Measurements from ENCODE around the gene LPP.

Gene LPP

DNA sequence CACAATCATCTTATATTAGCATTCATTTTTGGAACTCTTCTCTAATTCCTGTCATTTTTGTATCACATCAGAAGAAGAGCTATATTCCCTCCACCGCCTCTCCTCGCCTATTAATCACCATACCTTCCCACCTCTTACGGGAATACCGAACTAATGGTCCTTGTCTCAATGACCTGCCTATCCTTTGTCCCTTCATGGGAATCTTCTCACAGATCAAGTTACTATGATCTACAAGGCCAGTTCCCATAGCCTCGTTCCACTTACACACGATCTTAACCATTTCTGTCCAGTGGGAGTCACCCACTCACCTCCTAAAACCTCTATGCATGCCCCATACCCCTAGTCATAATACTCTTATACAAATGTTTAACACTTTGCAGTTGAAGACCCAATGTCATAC, 675.2 kb downstream of the LPP start:
- DNase-seq (ENCODE audit: low read depth in 3 of 3), result no peak

- no peak for DNase-seq (ENCODE audit: low read depth in 3 of 3)
Observed at GRCh38 chr3:188829576-188829975, 675.6 kb downstream of the LPP start.

DNA sequence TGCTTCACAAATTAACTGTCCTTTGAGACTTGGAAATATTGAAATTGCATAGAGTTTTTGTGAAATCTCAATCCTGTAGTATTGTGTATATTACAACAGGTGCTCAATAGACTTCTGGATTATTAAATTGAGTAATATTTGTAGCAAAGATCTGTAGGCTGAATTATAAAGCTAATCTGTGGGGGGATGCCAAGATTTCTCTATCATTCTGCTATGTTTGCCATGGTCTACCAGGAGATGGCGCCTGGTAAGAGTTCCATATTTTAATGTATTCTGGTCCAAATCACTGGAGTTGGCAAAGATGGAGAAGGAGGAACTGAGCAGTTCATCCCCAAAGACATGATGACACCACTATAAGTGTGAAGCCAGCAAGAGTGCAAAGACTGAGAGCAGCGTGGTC, 676.9 kb downstream of the LPP start:
- DNase-seq (ENCODE audit: low read depth in 3 of 3), result no peak

DNA sequence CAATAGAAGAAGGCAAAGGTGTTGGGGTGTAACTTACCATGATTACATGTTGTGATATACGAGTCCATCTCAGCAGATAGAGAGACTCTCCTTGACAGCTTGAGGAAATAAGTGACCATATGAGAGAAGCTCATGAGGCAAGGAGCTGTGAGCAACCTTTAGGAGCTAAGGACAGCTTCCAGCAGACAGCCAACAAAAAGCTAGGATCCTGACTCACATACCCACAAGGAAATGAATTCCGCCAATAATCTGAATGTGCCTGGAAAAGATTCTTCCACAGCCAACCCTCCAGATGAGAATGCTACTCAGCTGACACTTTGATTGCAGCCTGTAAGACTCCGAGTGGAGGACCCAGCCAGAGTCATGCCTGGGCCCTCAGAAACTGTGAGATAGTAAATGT, 678.2 kb downstream of the LPP start:
- DNase-seq (ENCODE audit: low read depth in 3 of 3), result no peak

DNA sequence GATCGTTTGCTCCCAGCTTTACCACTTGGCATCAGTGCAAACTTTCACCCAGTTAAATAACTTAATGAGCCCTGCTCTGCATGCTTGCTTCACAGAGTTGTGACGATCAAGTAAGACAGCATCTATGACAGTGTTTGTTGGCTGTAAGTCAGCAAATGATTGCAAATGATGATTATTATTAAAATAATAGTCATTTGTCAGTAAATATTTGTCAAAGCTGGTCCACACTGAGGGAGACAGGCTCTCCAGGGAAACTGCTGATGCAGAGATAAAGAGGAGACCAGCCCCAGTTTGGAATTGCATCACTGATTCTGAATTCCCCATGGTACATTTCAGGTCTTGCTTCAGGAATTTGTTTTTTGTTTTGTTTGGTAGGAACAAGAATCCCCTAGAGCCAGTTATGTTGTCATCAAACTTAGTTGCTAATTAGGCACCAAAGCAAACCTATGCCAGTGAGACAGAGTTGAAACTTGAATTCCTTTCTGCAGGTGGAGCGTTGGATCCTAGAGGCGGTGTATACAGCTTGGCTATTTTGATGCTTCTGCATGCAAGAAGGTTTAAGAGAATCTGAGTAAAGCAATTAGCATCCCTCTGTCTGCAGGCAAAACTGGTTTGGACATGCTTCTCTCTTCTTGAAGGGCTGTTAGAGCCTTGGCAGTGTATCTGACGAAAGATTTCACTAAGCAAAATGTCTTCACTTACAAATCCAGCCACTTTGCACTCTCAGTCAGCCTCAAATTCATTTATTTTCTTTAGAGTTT, 679.2 kb downstream of the LPP start:
- no peak for DNase-seq (ENCODE audit: low read depth in 3 of 3)

DNA sequence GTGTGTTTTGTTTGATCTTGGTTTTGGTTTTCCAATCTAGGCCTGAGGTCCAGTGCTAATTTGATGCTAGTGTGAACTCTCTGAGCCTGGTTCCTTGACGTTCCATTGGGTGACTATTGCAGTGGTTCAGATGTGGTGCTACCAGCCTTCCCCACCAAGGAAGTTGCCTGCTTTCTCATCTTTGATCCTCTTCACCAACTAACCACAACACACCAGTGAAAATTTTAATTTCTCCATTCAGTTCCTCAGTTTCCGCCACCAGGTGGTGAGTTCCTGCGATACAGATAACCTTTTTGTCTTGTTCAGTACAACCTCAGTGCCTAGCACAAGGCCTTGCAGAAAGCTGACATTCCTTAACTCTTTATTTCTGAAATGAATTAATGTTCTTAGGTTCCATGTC, 680.4 kb downstream of the LPP start:
- peak in 1 of 3 experiments; percentile 8 for DNase-seq (ENCODE audit: low read depth in 3 of 3)

DNA sequence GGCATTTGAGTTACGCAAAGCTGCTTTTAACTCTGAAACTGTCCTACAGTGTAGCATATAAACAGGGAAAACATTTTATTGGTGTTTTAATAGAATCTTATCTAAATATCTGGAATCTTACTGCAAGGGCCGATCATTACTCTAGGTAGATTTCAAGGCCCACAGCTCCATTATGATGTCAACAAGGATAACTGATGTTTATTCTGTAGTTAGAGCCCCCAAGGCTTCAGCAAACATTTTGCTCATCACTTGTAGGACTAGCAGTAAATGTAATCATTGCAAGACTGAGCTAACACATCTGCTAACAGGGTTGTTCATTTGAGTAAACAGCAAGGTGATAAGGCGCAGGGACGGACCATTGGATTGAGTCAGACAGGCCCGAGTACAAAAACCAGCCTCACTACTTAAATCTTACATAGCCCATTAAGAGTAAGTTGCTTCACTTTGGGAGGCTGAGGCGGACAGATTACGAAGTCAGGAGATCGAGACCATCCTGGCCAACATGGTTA, 685.3 kb downstream of the LPP start:
- DNase-seq (ENCODE audit: low read depth in 3 of 3), result no peak

DNA sequence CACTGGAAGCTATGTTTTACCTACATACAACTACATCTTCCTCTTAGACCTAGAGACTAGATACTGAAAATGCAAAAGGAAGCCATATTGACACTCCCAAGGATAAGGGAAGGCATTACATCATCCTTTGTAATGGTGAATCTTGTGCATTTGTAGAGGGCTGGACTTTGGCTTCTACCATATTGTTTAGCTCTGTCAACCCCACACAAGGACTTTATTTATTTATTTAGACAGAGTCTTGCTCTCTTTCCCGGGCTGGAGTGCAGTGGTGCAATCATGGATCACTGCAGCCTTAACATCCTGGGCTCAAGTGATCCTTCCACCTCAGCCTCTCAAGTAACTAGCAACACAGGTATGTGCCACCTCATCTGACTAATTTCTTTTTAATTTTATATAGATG, 686.3 kb downstream of the LPP start:
- DNase-seq (ENCODE audit: low read depth in 3 of 3), result no peak

DNA sequence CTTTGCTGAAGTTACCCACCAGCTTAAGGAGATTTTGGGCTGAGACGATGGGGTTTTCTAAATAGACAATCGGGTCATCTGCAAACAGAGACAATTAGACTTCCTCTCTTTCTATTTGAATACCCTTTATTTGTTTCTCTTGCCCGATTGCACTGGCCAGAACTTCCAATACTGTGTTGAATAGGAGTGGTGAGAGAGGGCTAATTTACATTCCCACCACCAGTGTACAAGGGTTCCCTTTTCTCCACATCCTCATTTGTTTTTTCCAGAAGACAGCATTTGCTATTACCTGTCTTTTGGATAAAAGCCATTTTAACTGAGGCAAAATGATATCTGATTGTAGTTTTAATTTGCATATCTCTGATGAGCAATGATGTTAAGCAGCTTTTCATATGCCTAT, 687.9 kb downstream of the LPP start:
- no peak for DNase-seq (ENCODE audit: low read depth in 3 of 3)

DNA sequence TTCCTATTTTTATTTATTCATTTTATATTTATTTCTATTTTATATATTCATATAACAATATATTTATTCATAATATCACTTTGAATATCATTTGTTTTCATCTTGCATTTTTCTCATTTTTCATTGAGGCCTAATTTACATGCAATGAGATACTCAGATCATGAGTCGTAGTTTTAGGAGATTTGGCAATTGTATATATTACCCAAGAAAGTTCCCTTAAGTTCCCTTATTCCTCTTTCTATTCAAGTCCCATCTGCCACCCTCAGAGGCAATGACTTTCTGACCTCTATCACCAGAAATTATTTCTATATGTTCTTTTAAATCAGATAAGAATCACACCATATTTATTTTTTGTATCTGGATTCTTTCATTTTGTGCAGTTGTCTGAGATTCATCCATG, 688.7 kb downstream of the LPP start:
- DNase-seq (ENCODE audit: low read depth in 3 of 3), result no peak

DNA sequence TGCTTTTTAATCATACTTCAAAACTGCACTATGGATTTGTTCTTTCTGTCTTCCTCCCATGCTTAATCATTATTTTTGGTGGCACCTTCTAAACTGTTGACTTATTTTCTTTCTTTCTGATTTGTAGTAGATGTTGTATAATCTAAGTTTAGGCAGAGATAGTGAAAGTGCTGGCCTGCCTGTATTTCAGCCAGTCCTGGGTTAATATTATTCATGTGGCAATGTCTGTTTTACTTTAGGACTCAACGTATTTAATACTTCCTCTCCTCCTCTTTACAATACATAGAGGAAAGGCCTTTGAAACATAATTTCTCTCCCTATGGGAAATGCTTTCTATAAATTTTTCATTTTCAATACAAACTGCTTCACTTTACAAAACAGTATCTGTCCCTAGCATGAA, 690.1 kb downstream of the LPP start:
- no peak for DNase-seq (ENCODE audit: low read depth in 3 of 3)

- no peak for DNase-seq (ENCODE audit: low read depth in 3 of 3)
Observed at GRCh38 chr3:188845514-188845913, 691.6 kb downstream of the LPP start.

- no peak for DNase-seq (ENCODE audit: low read depth in 3 of 3)
Observed at GRCh38 chr3:188848947-188849346, 695.0 kb downstream of the LPP start.

DNA sequence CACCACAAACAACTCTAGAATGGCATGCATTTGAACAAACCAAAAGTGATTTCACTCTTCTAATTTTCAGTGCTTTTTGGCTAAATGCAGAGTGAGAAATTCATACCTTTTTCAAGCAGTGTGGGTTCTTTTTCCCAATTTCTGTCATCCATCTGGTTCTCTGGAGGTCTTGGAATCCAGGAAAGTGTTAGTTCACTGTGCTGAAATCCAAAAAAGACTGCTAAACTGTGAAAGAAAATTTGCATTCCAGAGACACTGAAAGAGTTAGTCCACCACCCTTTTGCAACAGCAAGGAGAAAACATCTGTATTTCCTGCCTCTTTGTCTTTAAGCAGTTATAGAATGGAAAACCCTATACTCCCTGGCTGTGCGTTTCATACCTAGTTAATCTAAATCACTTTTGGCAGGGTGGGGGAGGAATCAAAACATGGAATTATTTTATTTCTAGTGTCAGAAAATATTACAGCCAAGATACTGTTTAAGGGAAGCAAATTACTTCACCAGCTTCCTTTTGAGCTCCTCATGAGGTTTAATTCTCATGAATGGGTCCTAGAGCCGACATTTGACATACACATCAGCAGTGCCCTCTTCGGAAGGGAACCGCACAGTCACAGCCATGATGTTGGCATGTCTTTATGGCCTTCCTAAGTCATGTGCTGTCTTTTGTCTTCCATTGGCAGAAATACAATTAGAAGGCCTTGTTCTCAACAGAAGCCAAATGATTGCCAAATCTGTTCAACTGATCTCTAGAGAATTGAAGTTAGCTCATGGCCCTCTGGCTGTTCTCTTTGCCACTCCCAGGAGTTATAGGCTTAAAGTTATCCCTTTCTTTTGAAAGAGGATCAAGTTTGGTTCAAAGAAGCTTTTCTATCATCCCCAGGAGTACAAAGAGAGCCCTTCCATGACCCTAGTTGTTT, 700.2 kb downstream of the LPP start:
- no peak for DNase-seq (ENCODE audit: low read depth in 3 of 3)

DNA sequence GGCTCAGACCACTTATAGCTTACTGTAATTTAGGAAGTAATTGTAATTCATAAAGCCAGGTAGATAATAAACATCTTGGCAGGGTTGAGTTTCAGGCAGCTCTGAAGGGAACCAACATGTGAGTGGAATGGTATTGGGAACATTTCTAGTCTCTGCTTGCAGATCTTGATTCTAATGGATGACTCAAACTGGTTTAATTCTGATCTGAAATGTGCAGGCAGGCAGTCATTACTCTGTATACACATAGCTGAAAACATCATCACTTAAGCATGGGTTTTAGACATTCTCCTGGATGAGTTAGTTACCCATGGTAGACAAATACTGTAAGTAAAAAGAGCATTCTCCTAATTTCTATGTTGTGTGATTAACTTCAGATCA, 700.8 kb downstream of the LPP start:
- DNase-seq (ENCODE audit: low read depth in 3 of 3), result no peak

DNA sequence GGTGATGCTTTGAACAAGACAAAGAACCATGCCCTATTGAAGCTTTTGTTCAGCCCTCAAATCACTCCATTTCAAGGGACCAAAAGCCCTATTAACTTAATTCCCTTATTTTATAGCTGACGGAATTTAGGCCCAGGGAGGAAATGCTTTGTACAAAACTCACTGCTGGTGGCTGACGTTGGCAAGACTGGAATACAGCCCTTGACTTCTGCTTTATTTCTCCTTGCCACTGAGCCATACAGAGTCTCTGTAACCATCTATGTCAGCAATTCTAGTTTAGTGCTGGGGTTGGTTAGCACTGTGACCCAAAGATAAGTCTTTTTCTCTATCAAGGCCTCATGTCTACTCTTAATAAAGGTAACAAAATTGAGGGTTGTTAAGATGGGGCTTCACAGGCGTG, 701.7 kb downstream of the LPP start:
- DNase-seq (ENCODE audit: low read depth in 3 of 3), result no peak

GRCh38 chr3:188860147-188860546, 706.2 kb downstream of the LPP start:
- no peak for DNase-seq (ENCODE audit: low read depth in 3 of 3)

DNA sequence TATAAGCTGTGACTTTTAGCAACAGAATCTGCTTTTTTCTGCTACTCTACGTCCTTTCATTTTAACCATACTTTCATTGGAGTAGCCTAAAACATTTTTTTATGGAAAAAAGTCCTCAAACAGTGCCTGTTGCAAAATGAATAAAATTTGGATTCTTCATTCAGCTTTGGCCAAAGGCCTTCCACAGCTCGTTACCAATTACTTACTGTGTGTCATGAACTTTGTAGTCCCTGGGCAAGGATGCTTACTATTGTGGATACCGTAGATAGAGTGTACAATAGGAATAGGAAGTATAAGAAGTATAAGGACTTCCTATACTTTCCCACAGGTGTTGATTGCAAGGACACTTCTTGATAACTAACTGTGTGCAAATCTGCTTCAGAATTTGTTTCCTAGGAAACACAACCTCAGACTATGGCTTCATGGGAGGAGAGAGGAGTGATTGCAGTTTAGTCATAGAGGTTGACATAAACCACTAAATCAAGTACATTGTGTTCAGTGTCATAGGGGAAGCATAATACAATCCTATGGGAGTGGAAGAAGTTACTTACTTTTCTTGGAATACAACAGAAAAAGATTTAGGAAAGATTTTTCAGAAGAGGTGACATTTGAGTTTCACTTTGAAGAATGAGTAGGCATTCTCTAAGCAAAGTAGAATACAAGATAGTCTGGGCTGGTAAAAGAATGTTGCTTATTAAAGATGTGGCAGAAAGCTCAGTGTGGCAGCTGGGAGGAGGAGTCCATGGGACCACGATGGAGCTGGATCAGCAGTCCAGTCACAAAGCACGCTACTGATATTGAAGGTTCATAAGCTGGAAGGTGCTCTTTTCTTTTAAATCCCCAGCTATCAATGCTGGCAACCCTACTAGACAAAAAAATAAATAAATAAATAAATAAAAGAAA, 708.1 kb downstream of the LPP start:
- no peak for DNase-seq (ENCODE audit: low read depth in 3 of 3)

DNA sequence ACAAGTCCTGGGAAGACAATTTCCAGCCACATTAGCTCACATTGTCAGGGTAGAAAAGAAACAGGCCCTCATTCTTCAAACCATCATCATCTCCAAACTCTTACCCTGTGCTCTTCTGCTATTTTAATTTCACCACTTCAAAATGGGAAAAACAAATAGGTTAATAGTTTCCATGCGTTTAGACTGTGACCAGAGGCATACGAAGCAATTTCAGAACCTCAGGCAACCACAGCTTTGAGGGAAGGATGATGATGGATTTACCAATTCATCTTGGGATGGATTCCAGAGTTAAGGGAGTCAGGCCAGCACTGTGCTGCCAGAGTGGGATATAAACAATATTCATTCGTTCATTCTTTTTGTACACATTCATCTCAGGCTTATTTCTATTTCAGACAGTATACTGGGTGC, 710.0 kb downstream of the LPP start:
- DNase-seq (ENCODE audit: low read depth in 3 of 3), result no peak

DNA sequence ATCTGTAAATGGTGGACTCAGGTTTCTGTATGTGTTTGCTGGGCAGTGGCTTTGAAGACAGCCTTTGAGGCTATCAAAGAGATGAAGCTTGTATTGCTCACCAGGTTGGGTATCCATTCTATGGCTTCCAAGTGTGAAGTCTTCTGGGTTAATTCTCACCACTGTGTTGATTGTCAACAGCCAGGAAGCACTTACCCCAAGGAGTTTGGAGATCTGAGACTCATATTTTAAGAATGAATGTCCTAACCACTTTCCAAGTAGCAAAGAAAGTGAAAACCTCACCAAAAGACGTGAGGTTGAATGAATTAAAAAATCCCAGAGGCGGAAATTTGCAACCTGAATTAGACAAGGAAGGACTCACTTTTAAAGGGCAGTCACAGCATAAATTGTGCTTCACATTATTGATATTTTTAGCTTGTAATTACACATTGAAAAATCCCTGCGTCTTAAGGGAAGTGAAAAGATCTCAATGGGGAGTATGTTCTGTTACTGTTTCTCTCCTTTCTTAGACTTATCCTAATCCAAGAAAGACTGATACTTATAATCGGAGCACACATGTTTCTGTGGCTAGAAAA, 713.8 kb downstream of the LPP start:
- no peak for DNase-seq (ENCODE audit: low read depth in 3 of 3)

DNA sequence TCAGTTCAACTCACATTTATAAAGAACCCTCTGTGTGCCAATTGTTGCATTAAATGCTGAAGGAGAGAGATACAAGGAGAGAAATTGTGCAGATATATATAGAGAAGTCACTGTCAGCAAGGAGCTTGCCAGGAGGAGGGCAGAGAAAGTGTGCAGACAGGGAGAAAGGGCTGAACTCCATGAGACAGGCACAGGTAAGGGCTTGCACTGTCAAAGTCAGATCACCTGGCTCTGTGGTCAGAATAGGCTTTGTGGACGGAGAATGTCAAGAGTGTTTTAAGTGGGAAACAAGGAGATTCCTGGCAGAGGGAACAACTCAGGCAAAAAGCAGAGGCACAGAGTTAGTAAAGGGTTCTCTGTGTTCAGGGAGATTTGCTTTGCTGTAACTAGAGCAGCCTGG, 714.8 kb downstream of the LPP start:
- no peak for DNase-seq (ENCODE audit: low read depth in 3 of 3)

- no peak for DNase-seq (ENCODE audit: low read depth in 3 of 3)
Observed at GRCh38 chr3:188869628-188870027, 715.7 kb downstream of the LPP start.

Measured in stimulated activated CD4-positive, alpha-beta T cell treated with anti-CD3 and anti-CD28 coated beads, TNF-alpha, amount 100 ng/mL, for 24 hours (primary cell).